Psoas muscle (tissue), 8 donors: ENCODE results near the gene CLCN1. TPM values are rescaled to one million over a fixed set of nuclear protein-coding genes. Genes with fewer than 3 reads are reported as not detected.

Experiments
- ATAC-seq, 4 donors: fragments of 200-7000 bp; cut with Tn5 transposase; one replicate each; pipeline ENCODE4 v1.9.1; 2020; ENCODE audit warnings: moderate library complexity in 3 of 4, mild to moderate bottlenecking in 2 of 4
- DNase-seq, 2 donors: peaks; one replicate each; pipeline ENCODE4 v3.0.0-alpha.2; 2020
- H3K27ac ChIP-seq: fragments of 200-600 bp; one replicate; pipeline ENCODE4 v1.8.0; 2022
- H3K27me3 ChIP-seq, 3 donors: fragments of 200-600 bp in 1 of 3; one replicate each; pipeline versions ENCODE4 v1.6.1 to v1.8.0; 2013 to 2022; ENCODE audit warnings: low read length in 2 of 3, mild to moderate bottlenecking in 2 of 3, moderate library complexity in 1 of 3; ENCODE audit not compliant: insufficient read depth in 3 of 3
- H3K36me3 ChIP-seq, 2 donors: fragments of 200-600 bp in 1 of 2; one replicate each; pipeline versions ENCODE4 v1.6.1 to v1.8.0; 2013 to 2022; ENCODE audit warnings: low read depth in 1 of 2, mild to moderate bottlenecking in 1 of 2, moderate library complexity in 1 of 2; ENCODE audit not compliant: insufficient read depth in 1 of 2
- H3K4me1 ChIP-seq: fragments of 200-600 bp; one replicate; pipeline ENCODE4 v1.8.0; 2022
- H3K4me3 ChIP-seq: fragments of 200-600 bp; one replicate; pipeline ENCODE4 v1.8.0; 2022; ENCODE audit warnings: mild to moderate bottlenecking
- H3K9me3 ChIP-seq: fragments of 200-600 bp; one replicate; pipeline ENCODE4 v1.8.0; 2022
- CTCF ChIP-seq: fragments of 200-600 bp; IDR thresholded peaks from one replicate; pipeline ENCODE4 v1.8.0; 2022; ENCODE audit warnings: antibody characterized with exemption
- WGBS, 3 donors: extraction: QIAGEN DNeasy Blood & Tissue Kit; methylation state at CpG; one replicate each; pipeline versions ENCODE4 v1.1.6 to v1.1.7; 2013; 5-methylcytosine and 5-hydroxymethylcytosine counted together
- intact Hi-C, 2 donors: fragments of 100-400 bp; cut with DNase I; formaldehyde crosslinking; loops; one replicate each; pipeline versions ENCODE4 v1.11.0 to v1.14.2; 2022
- polyA plus RNA-seq, 3 donors: library from polyadenylated mRNA; stranded (reverse); fragments of 200-250 nt; gene quantifications; one replicate each; pipeline ENCODE4 v1.2.3, GENCODE V29; 2013
- total RNA-seq, 4 donors: library from RNA; stranded (reverse); fragmentation: NEBNext Ultra II Directional in 2 of 4; extraction: Animal tissue kit (Norgen Biotek cat#: 25700) in 2 of 4; gene quantifications; one replicate each; pipeline versions ENCODE4 v1.2.1 to v1.2.4, GENCODE V29; 2021 to 2023
- donor health status: healthy with polysubstance abuse.
- donor health status: DM: no; HTN: no; CAD: no; lungs with moderate emphysema.
- donor health status: Bipolar disorder and iron deficiency.
- donor health status: healthy.
- donor health status: DM: yes; HTN: yes; CAD: no.
- donor health status: DM: no; HTN: no; CAD: no.
- donor health status: DM: no; HTN: no; CAD: no.
- donor health status: DM: yes; HTN: yes; CAD: no.

Gene CLCN1
- total and polyA plus RNA-seq, 7 donors: 0.73 to 10.9 (median 3.6) TPM

GRCh38 chr7:143393267-143394041, 77.5 kb downstream of the CLCN1 start:
- intact Hi-C loops: no loop called here
- no peaks in the 10 kb centered on the region for H3K27me3 ChIP-seq
- ATAC-seq: peak in 1 of 4 donors; percentile 3
- no peak overlapping the region for H3K27ac ChIP-seq
- H3K4me3 ChIP-seq: no peak overlapping the region
- TF ChIP-seq CTCF: no peak
- DNase-seq: no peak
- no peaks in the 10 kb centered on the region for H3K9me3 ChIP-seq
- peaks cover 10 to 45% of the 10 kb centered on the region in 2 donors for H3K36me3 ChIP-seq
- peaks cover 12% of the 10 kb centered on the region for H3K4me1 ChIP-seq
- 72 to 82% (median 80%) methylated on average over 14 of the region's 14 CpGs for WGBS, 3 donors

DNA sequence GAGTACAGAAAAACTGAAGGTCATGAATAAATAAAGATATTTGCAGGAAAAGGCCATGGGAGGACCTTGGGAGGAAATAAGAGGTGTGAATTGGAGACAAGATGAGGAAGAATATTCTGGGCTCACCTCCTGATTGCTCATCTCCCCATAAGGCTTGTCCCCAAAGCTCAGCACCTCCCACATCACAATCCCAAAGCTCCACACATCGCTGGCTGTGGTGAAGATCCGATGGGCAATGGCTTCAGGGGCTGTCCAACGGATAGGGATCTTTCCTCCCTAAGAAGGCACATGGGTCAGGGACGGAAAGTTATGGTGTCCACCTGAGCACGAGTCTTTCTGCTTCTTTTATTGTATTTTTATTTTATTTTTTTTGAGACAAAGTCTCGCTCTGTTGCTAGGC, 78.2 kb downstream of the CLCN1 start:
- intact Hi-C loops: no loop called here
- DNase-seq (no peak), ATAC-seq (no peak)
- peaks cover 6 to 39% of the 10 kb centered on the region in 2 donors for H3K36me3 ChIP-seq
- TF ChIP-seq CTCF: no peak
- H3K9me3 ChIP-seq: no peaks in the 10 kb centered on the region
- H3K4me1 ChIP-seq: peaks cover 12% of the 10 kb centered on the region
- H3K27ac ChIP-seq: no peak overlapping the region
- H3K4me3 ChIP-seq: no peak overlapping the region
- WGBS, 3 donors: 95 to 99% (median 95%) methylated on average over 5 to 6 of the region's 6 CpGs
- H3K27me3 ChIP-seq: no peaks in the 10 kb centered on the region

- 61 to 77% (median 69%) methylated on average over 6 of the region's 6 CpGs for WGBS, 3 donors
- Histone ChIP-seq H3K9me3 (no peaks in the 10 kb centered on the region), H3K27ac (no peak overlapping the region), H3K27me3 (no peaks in the 10 kb centered on the region), H3K4me3 (no peak overlapping the region), H3K36me3 (peaks cover 0 to 32% of the 10 kb centered on the region in 2 donors), H3K4me1 (peaks cover 12% of the 10 kb centered on the region)
- no peak for ATAC-seq
- no peak for TF ChIP-seq CTCF
- DNase-seq: no peak
- intact Hi-C loops: no loop called here
Measured at GRCh38 chr7:143394777-143395176, 78.9 kb downstream of the CLCN1 start.

DNA sequence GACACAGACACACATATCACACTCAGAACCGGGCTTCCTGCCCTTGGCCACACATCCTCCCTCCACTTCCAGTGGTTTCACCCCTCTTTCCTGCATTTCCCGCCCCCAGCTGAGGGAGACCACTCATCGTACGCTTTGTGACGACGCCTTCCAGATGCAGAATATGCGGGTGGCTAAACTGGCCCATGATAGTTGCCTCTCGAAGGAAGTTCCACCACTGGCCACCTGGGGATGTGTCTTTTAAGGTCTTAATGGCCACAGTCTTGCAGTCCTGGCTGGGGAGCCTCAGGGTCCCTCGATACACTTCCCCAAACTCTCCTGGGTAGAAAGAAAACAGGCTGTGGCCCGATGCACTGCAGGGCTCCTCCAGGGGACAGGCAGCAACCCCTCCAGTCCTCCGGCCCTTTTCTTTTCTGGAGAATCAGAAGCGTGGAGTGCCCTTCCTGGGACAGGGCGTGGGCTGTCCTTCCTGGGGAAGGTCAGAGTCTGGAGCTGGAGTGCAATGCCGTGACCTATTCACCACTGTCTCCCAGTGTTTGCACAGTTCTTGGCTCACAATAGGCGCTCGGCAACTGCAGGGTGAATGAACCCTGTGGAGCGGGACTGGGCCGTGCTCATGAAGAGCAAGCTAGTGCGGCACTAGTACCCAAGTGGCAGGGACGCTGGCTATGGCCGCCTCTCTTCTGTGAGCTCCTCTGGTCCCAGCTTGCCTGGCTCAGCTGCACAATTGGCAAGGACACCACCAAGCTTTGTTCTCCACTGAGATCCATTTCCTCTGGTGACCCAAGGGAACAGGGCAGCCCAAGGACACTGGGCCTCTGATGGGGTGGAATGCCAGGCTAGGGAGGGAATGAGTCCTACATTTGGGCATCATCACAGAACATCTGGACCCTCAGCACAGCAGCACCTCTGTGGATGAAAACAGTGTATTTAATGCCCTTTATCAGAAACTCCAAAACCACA, 79.6 kb downstream of the CLCN1 start:
- Histone ChIP-seq H3K9me3 (no peaks in the 10 kb centered on the region), H3K27ac (no peak overlapping the region), H3K27me3 (no peaks in the 10 kb centered on the region), H3K36me3 (peaks cover 0 to 25% of the 10 kb centered on the region in 2 donors), H3K4me1 (peaks cover 12% of the 10 kb centered on the region), H3K4me3 (no peak overlapping the region)
- TF ChIP-seq CTCF: peak; percentile 5
- ATAC-seq (peak; percentile 6 to 23 (median 12)), DNase-seq (no peak)
- 42 to 56% (median 44%) methylated on average over 21 of the region's 21 CpGs for WGBS, 3 donors
- intact Hi-C loops: no loop called here
